ENCODE data around the gene DPP10. TPM values are rescaled to one million over a fixed set of nuclear protein-coding genes. Genes with fewer than 3 reads are reported as not detected.

Gene DPP10
- total RNA-seq, 1 donor from 2014 or later, result 2.4 TPM

DNA sequence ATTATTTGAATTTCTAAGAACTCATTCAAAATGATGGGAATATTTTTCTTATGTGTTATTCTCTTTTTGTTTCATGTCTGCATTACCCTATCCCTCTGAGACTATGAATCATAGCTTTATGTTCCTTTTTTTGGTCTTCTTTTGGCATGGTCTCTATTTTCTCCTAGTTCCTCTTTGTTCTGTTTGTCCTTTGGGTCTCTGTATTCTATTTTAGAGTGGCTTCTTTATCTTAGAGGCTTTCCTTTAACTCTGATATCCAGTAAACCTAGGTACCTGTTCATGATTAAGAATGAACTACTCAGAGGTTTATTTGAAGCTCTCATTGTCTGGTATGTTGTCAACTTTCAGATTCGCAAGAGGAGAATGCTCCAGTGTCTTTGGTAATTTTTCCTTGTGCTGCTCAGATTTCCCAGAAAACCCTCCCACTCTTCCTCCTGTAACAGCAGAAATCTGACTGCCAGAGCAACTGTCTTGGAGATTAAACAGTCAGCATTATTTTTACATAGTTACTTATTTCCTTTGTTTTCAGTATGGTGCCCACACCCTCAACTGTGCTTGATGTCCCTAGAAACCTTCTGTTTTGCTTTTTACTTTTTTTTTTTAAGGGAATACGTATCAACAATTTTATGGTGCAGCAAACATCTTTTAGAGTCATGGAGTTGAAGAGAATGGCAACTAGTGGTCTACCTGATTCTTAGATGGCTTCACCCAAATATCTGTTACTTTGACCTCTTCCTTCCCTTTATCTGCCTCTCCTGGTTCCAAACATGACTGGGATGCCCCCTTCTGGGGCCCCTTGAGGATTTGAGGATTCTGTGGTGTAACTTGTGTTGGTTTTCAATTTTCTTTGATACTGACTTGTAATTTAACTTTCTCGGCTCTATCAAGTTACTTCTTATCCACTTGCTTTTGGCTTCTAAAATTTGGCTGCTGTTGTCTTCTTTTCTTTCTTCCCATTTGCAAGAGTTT lies 92.0 kb downstream of the DPP10 start:
- H3K36me3 ChIP-seq (ENCODE audit: control insufficient read depth, insufficient read depth, low read length), result no peaks in the 10 kb centered on the region
- H3K4me3 ChIP-seq (ENCODE audit: low read depth, low read length), result no peak overlapping the region
- TF ChIP-seq, protein P1, sequence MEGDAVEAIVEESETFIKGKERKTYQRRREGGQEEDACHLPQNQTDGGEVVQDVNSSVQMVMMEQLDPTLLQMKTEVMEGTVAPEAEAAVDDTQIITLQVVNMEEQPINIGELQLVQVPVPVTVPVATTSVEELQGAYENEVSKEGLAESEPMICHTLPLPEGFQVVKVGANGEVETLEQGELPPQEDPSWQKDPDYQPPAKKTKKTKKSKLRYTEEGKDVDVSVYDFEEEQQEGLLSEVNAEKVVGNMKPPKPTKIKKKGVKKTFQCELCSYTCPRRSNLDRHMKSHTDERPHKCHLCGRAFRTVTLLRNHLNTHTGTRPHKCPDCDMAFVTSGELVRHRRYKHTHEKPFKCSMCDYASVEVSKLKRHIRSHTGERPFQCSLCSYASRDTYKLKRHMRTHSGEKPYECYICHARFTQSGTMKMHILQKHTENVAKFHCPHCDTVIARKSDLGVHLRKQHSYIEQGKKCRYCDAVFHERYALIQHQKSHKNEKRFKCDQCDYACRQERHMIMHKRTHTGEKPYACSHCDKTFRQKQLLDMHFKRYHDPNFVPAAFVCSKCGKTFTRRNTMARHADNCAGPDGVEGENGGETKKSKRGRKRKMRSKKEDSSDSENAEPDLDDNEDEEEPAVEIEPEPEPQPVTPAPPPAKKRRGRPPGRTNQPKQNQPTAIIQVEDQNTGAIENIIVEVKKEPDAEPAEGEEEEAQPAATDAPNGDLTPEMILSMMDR (IDR thresholded peaks at IDR 0.05; ENCODE audit: insufficient read depth, low read length, poor library complexity, severe bottlenecking), result no peak
- DNase-seq (ENCODE audit: low read depth), result no peak
- no peaks in the 10 kb centered on the region for H3K27me3 ChIP-seq (ENCODE audit: control insufficient read depth, insufficient read depth, low read length)

DNA sequence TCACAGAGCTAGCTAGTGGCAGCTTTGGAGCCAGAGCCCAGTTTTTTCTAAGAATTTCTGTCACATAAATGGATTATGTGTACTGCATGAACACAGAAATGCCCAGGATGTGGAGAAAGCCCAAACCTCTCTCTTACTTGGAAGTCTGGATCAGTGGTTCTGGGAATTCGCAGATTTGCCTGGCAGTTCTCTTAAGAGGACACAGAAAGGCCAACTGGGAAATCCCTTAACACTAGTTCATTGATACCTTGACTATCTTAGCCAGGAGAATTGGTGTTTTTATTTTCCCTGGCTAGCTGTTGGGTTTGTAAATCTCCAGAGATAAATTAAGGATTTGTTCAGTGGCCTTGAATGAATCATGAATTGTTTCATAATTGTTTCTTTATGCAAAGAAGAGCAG lies 95.3 kb downstream of the DPP10 start:
- no peak overlapping the region for H3K4me3 ChIP-seq (ENCODE audit: low read depth, low read length)
- no peaks in the 10 kb centered on the region for H3K27me3 ChIP-seq (ENCODE audit: control insufficient read depth, insufficient read depth, low read length)
- no peak for DNase-seq (ENCODE audit: low read depth)
- no peaks in the 10 kb centered on the region for H3K36me3 ChIP-seq (ENCODE audit: control insufficient read depth, insufficient read depth, low read length)
- TF ChIP-seq, protein P1 (IDR thresholded peaks at IDR 0.05; ENCODE audit: insufficient read depth, low read length, poor library complexity, severe bottlenecking), result no peak

DNA sequence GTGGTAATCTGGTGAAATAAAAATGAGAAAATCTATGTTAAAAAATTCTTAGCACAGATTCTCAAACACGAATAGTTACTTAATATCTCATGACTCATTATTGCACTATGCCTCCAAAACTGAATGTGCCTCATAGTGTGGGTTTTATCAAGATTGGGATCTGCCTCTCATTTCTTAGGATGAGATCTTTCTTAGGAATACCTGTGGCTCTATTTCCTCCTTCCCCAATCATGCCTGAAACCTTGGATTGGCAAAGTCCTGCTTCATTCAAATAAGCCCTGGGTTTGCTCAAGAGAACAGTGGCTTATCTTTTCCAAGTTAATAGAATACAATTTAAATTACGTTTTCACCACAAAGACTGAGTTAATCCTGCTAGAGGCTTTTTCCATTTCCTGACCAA lies 100.3 kb downstream of the DPP10 start:
- DNase-seq (ENCODE audit: low read depth), result peak; percentile 10
- H3K4me3 ChIP-seq (ENCODE audit: low read depth, low read length), result no peak overlapping the region
- no peaks in the 10 kb centered on the region for H3K27me3 ChIP-seq (ENCODE audit: control insufficient read depth, insufficient read depth, low read length)
- H3K36me3 ChIP-seq (ENCODE audit: control insufficient read depth, insufficient read depth, low read length), result no peaks in the 10 kb centered on the region
- TF ChIP-seq, protein P1 (IDR thresholded peaks at IDR 0.05; ENCODE audit: insufficient read depth, low read length, poor library complexity, severe bottlenecking), result no peak

DNA sequence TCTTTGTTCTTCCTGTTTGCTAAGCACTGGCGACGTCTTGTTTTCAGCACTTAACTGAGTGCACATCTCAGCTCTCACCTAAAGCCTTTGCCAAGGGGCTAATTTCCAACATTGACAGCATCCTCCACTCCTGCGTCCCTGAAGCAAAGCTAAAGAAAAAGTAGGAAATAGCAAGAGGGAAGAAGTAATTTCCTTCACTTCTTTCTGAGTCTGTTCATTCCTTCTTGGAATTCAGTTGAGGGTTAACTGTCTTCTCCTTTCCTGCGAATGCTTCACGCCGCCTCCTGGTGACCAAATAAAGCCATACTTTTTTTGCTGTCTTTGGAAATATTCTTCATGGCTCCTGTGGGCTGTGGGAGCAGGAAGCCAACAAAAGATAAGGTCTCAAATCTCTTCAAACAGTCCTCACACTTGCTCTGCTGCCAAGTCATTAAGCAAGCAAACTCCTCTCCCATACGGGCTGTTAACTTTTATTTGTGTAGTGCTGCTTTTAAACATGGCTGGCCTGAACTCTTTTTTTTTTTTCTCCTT lies 100.9 kb downstream of the DPP10 start:
- Histone ChIP-seq H3K36me3 (ENCODE audit: control insufficient read depth, insufficient read depth, low read length) (no peaks in the 10 kb centered on the region), H3K27me3 (ENCODE audit: control insufficient read depth, insufficient read depth, low read length) (no peaks in the 10 kb centered on the region), H3K4me3 (ENCODE audit: low read depth, low read length) (no peak overlapping the region)
- DNase-seq (ENCODE audit: low read depth), result no peak
- TF ChIP-seq, protein P1 (IDR thresholded peaks at IDR 0.05; ENCODE audit: insufficient read depth, low read length, poor library complexity, severe bottlenecking), result peak; percentile 26

DNA sequence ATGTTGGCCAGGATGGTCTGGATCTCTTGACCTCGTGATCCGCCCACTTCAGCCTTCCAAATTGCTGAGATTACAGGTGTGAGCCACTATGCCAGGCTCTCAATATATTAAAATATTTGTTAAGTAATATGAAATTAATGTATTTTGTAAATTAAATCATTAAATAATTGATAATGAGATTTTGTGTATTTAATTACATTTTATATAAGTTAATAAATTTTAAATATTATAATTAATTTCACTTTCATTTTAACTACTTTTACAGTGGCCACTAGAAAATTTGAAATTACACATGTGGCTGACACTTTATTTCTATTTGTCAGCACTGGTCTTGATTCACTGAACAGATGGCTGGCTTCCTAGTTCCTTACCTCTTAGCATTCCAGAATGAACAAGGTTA lies 102.6 kb downstream of the DPP10 start:
- H3K27me3 ChIP-seq (ENCODE audit: control insufficient read depth, insufficient read depth, low read length), result no peaks in the 10 kb centered on the region
- H3K4me3 ChIP-seq (ENCODE audit: low read depth, low read length), result no peak overlapping the region
- no peaks in the 10 kb centered on the region for H3K36me3 ChIP-seq (ENCODE audit: control insufficient read depth, insufficient read depth, low read length)
- TF ChIP-seq, protein P1 (IDR thresholded peaks at IDR 0.05; ENCODE audit: insufficient read depth, low read length, poor library complexity, severe bottlenecking), result no peak
- no peak for DNase-seq (ENCODE audit: low read depth)
